Type B pancreatic cell (in vitro differentiated cells): Measurements from ENCODE around the gene NUP107. TPM values are rescaled to one million over a fixed set of nuclear protein-coding genes. Genes with fewer than 3 reads are reported as not detected.

Source experiments
- DNase-seq: peaks from one replicate; pipeline ENCODE4 v3.0.0; 2021; ENCODE audit warnings: mixed read lengths; ENCODE audit not compliant: unreplicated experiment; ENCODE audit errors: extremely low spot score
- H3K27ac Mint-ChIP-seq: 2 replicates; pipeline ENCODE4 v1.8.0; 2021; ENCODE audit warnings: mild to moderate bottlenecking, mixed read lengths
- H3K27me3 Mint-ChIP-seq: 2 replicates; pipeline ENCODE4 v1.8.0; 2021; ENCODE audit warnings: mixed read lengths
- H3K36me3 Mint-ChIP-seq: 2 replicates; pipeline ENCODE4 v1.8.0; 2021; ENCODE audit warnings: mixed read lengths
- H3K4me1 Mint-ChIP-seq: one replicate; pipeline ENCODE4 v1.8.0; 2021; ENCODE audit warnings: mixed read lengths; ENCODE audit not compliant: unreplicated experiment
- H3K4me3 Mint-ChIP-seq: 2 replicates; pipeline ENCODE4 v1.8.0; 2021; ENCODE audit warnings: mild to moderate bottlenecking, mixed read lengths
- H3K9me3 Mint-ChIP-seq: 2 replicates; pipeline ENCODE4 v1.8.0; 2021; ENCODE audit warnings: mixed read lengths
- total RNA-seq: library from RNA; stranded (reverse); gene quantifications from 2 replicates; pipeline ENCODE4 v1.2.1, GENCODE V29; 2021; ENCODE audit warnings: low replicate concordance
- TF ChIP-seq, protein P1 (sequence below): fragments of 200-600 bp; sonication (generic); conservative IDR thresholded peaks from 2 replicates; pipeline ENCODE4 v1.5.0; 2021; ENCODE audit warnings: antibody characterized with exemption, mild to moderate bottlenecking

Gene NUP107
- total RNA-seq, 1 donor from 2014 or later, result 80.2 TPM

DNA sequence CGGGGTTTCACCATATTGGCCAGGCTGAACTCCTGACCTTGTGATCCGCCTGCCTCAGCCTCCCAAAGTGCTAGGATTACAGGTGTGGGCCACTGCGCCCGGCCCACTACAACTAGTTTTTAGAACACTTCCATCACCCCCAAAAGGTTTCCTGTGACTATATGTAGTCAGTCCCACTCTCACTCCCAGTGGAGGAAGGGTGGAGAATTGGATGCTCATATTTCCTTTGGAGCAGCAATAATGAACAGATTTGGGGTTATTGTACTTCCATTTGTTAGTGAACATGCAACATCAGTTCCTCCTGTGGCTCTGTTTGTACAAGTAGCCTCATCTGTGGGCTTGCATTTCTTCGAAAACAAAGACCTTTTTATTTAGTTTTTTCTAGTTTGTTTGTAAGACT, 40.3 kb upstream of the NUP107 start:
- Mint-ChIP-seq H3K9me3 (no peaks in the 10 kb centered on the region), H3K27ac (no peak overlapping the region), H3K4me3 (no peak overlapping the region), H3K36me3 (peaks cover 20% of the 10 kb centered on the region), H3K27me3 (no peaks in the 10 kb centered on the region), H3K4me1 (peaks cover 4% of the 10 kb centered on the region)
- TF ChIP-seq, protein P1, sequence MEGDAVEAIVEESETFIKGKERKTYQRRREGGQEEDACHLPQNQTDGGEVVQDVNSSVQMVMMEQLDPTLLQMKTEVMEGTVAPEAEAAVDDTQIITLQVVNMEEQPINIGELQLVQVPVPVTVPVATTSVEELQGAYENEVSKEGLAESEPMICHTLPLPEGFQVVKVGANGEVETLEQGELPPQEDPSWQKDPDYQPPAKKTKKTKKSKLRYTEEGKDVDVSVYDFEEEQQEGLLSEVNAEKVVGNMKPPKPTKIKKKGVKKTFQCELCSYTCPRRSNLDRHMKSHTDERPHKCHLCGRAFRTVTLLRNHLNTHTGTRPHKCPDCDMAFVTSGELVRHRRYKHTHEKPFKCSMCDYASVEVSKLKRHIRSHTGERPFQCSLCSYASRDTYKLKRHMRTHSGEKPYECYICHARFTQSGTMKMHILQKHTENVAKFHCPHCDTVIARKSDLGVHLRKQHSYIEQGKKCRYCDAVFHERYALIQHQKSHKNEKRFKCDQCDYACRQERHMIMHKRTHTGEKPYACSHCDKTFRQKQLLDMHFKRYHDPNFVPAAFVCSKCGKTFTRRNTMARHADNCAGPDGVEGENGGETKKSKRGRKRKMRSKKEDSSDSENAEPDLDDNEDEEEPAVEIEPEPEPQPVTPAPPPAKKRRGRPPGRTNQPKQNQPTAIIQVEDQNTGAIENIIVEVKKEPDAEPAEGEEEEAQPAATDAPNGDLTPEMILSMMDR, result no peak
- no peak for DNase-seq

DNA sequence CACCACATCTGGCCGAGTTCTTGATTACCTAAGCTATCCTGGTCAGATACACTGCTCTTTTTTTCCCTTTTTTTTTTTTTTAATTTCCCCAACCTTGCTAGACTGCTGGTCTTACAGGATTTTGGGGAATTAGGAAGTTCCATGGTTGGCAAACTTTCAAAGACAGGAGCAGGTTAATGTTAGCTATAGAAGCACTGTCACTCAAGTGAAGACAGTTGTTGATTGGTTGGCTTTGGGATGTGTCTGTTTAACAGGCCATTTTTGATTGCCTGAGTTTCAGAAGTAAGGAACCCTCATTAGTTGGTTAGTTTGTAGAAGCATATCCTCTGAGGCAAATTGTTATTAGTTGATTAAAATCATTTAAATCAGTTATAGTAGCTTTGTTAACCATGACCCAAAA, 39.3 kb upstream of the NUP107 start:
- TF ChIP-seq, protein P1, result no peak
- H3K9me3 Mint-ChIP-seq, result no peaks in the 10 kb centered on the region
- H3K36me3 Mint-ChIP-seq, result peaks cover 19% of the 10 kb centered on the region
- H3K4me1 Mint-ChIP-seq, result peaks cover 4% of the 10 kb centered on the region
- no peak overlapping the region for H3K4me3 Mint-ChIP-seq
- H3K27me3 Mint-ChIP-seq, result no peaks in the 10 kb centered on the region
- DNase-seq, result no peak
- no peak overlapping the region for H3K27ac Mint-ChIP-seq

DNA sequence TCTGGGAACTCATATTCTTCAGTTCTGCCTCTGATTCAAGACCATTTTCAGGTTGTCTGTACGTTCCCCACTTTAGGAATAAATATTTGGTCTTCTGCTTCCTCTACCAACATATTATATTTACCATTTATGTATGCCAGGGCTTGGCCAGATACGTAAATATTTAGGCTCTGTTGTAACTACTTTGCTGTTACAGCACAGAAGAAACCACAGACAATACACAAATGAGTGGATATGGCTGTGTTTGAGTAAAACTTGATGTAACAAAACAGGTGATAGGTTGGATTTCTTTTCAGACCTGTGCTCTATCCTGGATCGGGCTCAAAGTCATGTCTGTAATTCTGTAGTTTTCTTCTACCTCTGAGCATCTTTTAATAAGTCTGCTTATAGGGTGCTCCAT, 38.6 kb upstream of the NUP107 start:
- TF ChIP-seq, protein P1, result no peak
- Mint-ChIP-seq H3K27ac (no peak overlapping the region), H3K9me3 (no peaks in the 10 kb centered on the region), H3K4me3 (no peak overlapping the region), H3K36me3 (peaks cover 21% of the 10 kb centered on the region), H3K27me3 (no peaks in the 10 kb centered on the region), H3K4me1 (peaks cover 4% of the 10 kb centered on the region)
- no peak for DNase-seq

DNA sequence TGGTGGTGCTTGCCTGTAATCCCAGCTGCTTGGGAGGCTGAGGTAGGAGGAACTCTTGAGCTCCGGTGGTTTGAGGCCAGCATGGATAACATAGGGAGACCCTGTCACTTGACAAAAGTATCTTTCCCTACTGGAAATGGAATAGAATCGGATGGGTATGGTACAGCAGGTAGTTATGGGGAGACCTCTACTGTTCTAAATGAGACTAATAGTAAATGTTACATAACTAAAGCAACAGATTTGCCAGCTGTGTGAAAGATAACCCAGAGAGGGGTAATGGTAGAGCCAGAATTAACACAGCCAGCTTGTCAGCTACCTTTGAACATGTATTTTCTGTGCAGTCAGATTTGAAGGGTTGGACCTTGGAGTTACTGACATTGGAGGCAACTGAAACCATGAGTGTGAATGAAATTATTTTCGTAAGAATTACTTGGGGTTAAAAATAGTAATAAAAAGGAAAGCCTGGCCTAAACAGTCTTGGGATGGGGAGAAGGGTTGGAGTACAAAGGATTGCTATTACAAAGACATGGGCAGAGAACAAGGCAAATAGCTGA, 21.7 kb upstream of the NUP107 start:
- Mint-ChIP-seq H3K36me3 (peaks cover 4% of the 10 kb centered on the region), H3K4me1 (no peaks in the 10 kb centered on the region), H3K27ac (no peak overlapping the region), H3K4me3 (no peak overlapping the region), H3K9me3 (no peaks in the 10 kb centered on the region), H3K27me3 (no peaks in the 10 kb centered on the region)
- no peak for DNase-seq
- TF ChIP-seq, protein P1, result no peak

DNA sequence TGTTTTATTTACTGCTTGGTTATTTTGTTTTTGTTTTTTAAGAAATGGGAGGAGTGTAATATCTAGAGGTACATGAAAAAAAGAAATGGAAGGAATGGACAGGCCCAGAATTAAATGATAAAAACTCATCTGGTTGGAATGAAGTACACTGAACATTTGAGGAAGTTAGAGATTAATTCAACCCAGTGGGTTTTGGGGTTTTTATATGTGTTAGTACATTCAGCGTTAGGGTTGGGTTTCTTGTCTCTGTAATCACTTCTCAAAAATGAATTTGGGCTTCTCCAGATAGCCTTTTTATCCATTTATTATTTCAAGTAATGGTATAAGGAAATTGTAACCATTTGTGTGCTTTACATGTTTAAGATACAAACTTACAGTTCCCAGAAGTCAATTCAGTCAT, 19.5 kb upstream of the NUP107 start:
- no peak overlapping the region for H3K27ac Mint-ChIP-seq
- H3K4me3 Mint-ChIP-seq, result no peak overlapping the region
- DNase-seq, result no peak
- no peaks in the 10 kb centered on the region for H3K4me1 Mint-ChIP-seq
- no peaks in the 10 kb centered on the region for H3K36me3 Mint-ChIP-seq
- TF ChIP-seq, protein P1, result no peak
- H3K9me3 Mint-ChIP-seq, result no peaks in the 10 kb centered on the region
- no peaks in the 10 kb centered on the region for H3K27me3 Mint-ChIP-seq

DNA sequence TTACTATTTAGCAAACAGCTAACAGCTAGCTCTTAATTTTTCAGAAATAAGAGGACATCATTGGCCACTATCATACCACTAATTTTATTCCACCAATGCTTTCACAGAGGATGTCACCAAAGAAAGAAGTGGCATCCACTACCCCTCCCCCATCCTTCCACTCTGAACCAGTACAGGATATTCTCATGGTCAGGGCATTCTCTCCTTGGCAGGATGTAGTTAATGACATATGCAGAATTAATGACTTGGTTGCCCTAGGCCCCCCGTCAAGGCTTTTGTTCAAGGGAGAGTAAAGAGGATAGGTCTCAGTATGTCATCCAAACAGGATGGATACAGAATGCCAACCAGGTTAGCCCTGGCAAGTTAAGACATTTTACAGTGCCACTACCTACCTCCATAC, 18.9 kb upstream of the NUP107 start:
- Mint-ChIP-seq H3K9me3 (no peaks in the 10 kb centered on the region), H3K4me3 (no peak overlapping the region), H3K36me3 (no peaks in the 10 kb centered on the region), H3K27me3 (no peaks in the 10 kb centered on the region), H3K27ac (no peak overlapping the region), H3K4me1 (no peaks in the 10 kb centered on the region)
- TF ChIP-seq, protein P1, result no peak
- no peak for DNase-seq
